ENCODE data around the gene CZIB. TPM values are rescaled to one million over a fixed set of nuclear protein-coding genes. Genes with fewer than 3 reads are reported as not detected.

The CZIB gene
- total and polyA plus RNA-seq, 2 of the 4 experiments (the other 2 are of a cell fraction), result 41.0 to 58.9 TPM

- TF ChIP-seq MXI1 (IDR thresholded peaks at IDR 0.05; ENCODE audit: borderline replicate concordance, low read depth, low read length), result no peak
- TF ChIP-seq FOS (IDR thresholded peaks at IDR 0.05; ENCODE audit: low read depth, low read length), result peak; percentile 20; the same call in 1 of the 2 replicates
Measured at GRCh38 chr1:53246261-53247134, 26.1 kb upstream of the CZIB start (continued).

- H4K8ac ChIP-seq (ENCODE audit: low read depth in 2 of 2, low read length in 2 of 2), result no peak overlapping the region
- H3K18ac ChIP-seq (ENCODE audit: low read depth, low read length), result no peak overlapping the region
- no peaks in the 10 kb centered on the region for H3K27me3 ChIP-seq (ENCODE audit: control insufficient read depth, insufficient read depth, low read length)
- no peak overlapping the region for H4K5ac ChIP-seq (ENCODE audit: low read depth, low read length)
- H3K27ac ChIP-seq (ENCODE audit: insufficient read depth, low read length), result no peak overlapping the region
- peak overlapping the region; percentile 15; the same call in 1 of the 2 replicates for H3K4ac ChIP-seq (ENCODE audit: low read depth, low read length)
- no peak overlapping the region for H3K23ac ChIP-seq (ENCODE audit: low read depth, low read length)
- no peak overlapping the region for H2BK5ac ChIP-seq (ENCODE audit: low read depth, low read length, poor library complexity, severe bottlenecking)
- H3K4me3 ChIP-seq (ENCODE audit: insufficient read depth, low read depth, low read length), result no peak overlapping the region
- H3K9me3 ChIP-seq (ENCODE audit: control insufficient read depth, insufficient read depth, low read length), result no peaks in the 10 kb centered on the region
- peaks cover 0 to 1% of the 10 kb centered on the region in 2 experiments; a peak in 1 of 4 replicates for H3K79me1 ChIP-seq (ENCODE audit: low read depth in 1 of 2, low read length in 2 of 2)
- no peak overlapping the region for H2BK120ac ChIP-seq (ENCODE audit: low read depth, low read length)
- in situ Hi-C loops (cut with MboI; ENCODE audit: low sequenced_read_pairs), result no loop called here
- H4K91ac ChIP-seq (ENCODE audit: insufficient read depth, low read depth, low read length), result 0 out of 2 replicates have a peak overlapping the region, but pooled peaks have one; percentile 0
- H2AK5ac ChIP-seq (ENCODE audit: low read depth, low read length), result no peak overlapping the region
- no CpG with 5 or more reads among the region's 4 CpGs for whole genome bisulfite sequencing, 2 experiments (ENCODE audit: extremely low coverage in 2 of 2, insufficient read length in 1 of 2)
- H4K20me1 ChIP-seq (ENCODE audit: insufficient read depth, low read length), result no peaks in the 10 kb centered on the region
- 0 out of 2 replicates have a peak overlapping the region, but pooled peaks have one; percentile 7 for H2BK20ac ChIP-seq (ENCODE audit: low read depth, low read length)
- POLR2A ChIA-PET (ENCODE audit: unreplicated experiment), result no interaction called here
- H3K9me1 ChIP-seq (ENCODE audit: insufficient read depth, low read length), result peaks cover 6% of the 10 kb centered on the region
- no peak overlapping the region for H3K56ac ChIP-seq (ENCODE audit: extremely low read depth, insufficient read depth, low read length)
- peaks cover 8% of the 10 kb centered on the region for H3K4me1 ChIP-seq (ENCODE audit: control insufficient read depth, insufficient read depth, low read length)
- H3K9ac ChIP-seq (ENCODE audit: low read depth, low read length), result no peak overlapping the region
- TF ChIP-seq MAZ (IDR thresholded peaks at IDR 0.05; ENCODE audit: borderline replicate concordance, low read depth, low read length), result no peak
- BruUV-seq (replicated peaks), result no TSS peak
- no peak for ATAC-seq (ENCODE audit: low read depth)
- no peak overlapping the region for H2BK15ac ChIP-seq (ENCODE audit: low read depth, low read length)
- dilution Hi-C loops (cut with HindIII; ENCODE audit: low sequenced_read_pairs, unreplicated experiment), result no loop called here
- H2AK9ac ChIP-seq (replicated peaks; ENCODE audit: low read depth, low read length, poor library complexity), result no peak overlapping the region
- intact Hi-C loops (cut with micrococcal nuclease), result no loop called here
- H3K36me3 ChIP-seq (ENCODE audit: control insufficient read depth, insufficient read depth, low read length), result no peaks in the 10 kb centered on the region
- H2AFZ ChIP-seq (replicated peaks; ENCODE audit: low read length, poor library complexity), result no peak overlapping the region
- no peak overlapping the region for H3K4me2 ChIP-seq (ENCODE audit: low read depth, low read length)
- CTCF ChIA-PET, result no interaction called here
- no peak overlapping the region for H3K14ac ChIP-seq (replicated peaks; ENCODE audit: low read depth, low read length)
- no peak for DNase-seq
Measured at GRCh38 chr1:53244141-53244540, 23.7 kb upstream of the CZIB start.

Measured in IMR-90 (cell line).